ENCODE data around the gene ATP8A1.
"Not testable (repeated sequence)": the region's sequence is repeated elsewhere in the genome, so short reads cannot be mapped to it uniquely, and the experiment has no call there.

Gene ATP8A1

GRCh38 chr4:42513748-42514492 lies 143.0 kb downstream of the ATP8A1 start:
- no peak for DNase-seq (ENCODE audit: low spot score)

- no peak for DNase-seq (ENCODE audit: low spot score)
Observed at GRCh38 chr4:42512226-42512625, 144.7 kb downstream of the ATP8A1 start.

GRCh38 chr4:42510225-42510624 lies 146.7 kb downstream of the ATP8A1 start:
- DNase-seq (ENCODE audit: low spot score), result no peak

GRCh38 chr4:42501624-42502401 lies 155.1 kb downstream of the ATP8A1 start:
- no peak for DNase-seq (ENCODE audit: low spot score)

GRCh38 chr4:42498040-42498439 lies 158.9 kb downstream of the ATP8A1 start:
- DNase-seq (ENCODE audit: low spot score), result no peak

- no peak for DNase-seq (ENCODE audit: low spot score)
Observed at GRCh38 chr4:42497142-42497910, 159.6 kb downstream of the ATP8A1 start.

- no peak for DNase-seq (ENCODE audit: low spot score)
Observed at GRCh38 chr4:42492962-42493361, 163.9 kb downstream of the ATP8A1 start.

- no peak for DNase-seq (ENCODE audit: low spot score)
Observed at GRCh38 chr4:42490015-42490414, 166.9 kb downstream of the ATP8A1 start.

GRCh38 chr4:42489095-42489494 lies 167.8 kb downstream of the ATP8A1 start:
- DNase-seq (ENCODE audit: low spot score), result no peak

- DNase-seq (ENCODE audit: low spot score), result no peak
Observed at GRCh38 chr4:42488554-42488953, 168.4 kb downstream of the ATP8A1 start.

- DNase-seq (ENCODE audit: low spot score), result no peak
Observed at GRCh38 chr4:42488114-42488513, 168.8 kb downstream of the ATP8A1 start.

- no peak for DNase-seq (ENCODE audit: low spot score)
Observed at GRCh38 chr4:42487230-42487629, 169.7 kb downstream of the ATP8A1 start.

GRCh38 chr4:42486156-42486555 lies 170.7 kb downstream of the ATP8A1 start:
- not testable (repeated sequence) for DNase-seq (ENCODE audit: low spot score)

- DNase-seq (ENCODE audit: low spot score), result no peak
Observed at GRCh38 chr4:42484630-42485029, 172.3 kb downstream of the ATP8A1 start.

GRCh38 chr4:42483426-42484379 lies 173.2 kb downstream of the ATP8A1 start:
- DNase-seq (ENCODE audit: low spot score), result no peak

- DNase-seq (ENCODE audit: low spot score), result peak; percentile 51
Observed at GRCh38 chr4:42482516-42483327, 174.2 kb downstream of the ATP8A1 start.

GRCh38 chr4:42480717-42481116 lies 176.2 kb downstream of the ATP8A1 start:
- DNase-seq (ENCODE audit: low spot score), result no peak

- DNase-seq (ENCODE audit: low spot score), result no peak
Observed at GRCh38 chr4:42480281-42480680, 176.6 kb downstream of the ATP8A1 start.

- DNase-seq (ENCODE audit: low spot score), result no peak
Observed at GRCh38 chr4:42478946-42479345, 178.0 kb downstream of the ATP8A1 start.

- no peak for DNase-seq (ENCODE audit: low spot score)
Observed at GRCh38 chr4:42478509-42478908, 178.4 kb downstream of the ATP8A1 start.

Measured in SK-N-DZ (cell line).